SKM-1 (cell line): ENCODE results near the gene LMAN1L.

ENCODE experiments used
- DNase-seq: peaks from one replicate; lab custom pipeline; 2025; ENCODE audit not compliant: unreplicated experiment; lab: John Stamatoyannopoulos, UW

Gene LMAN1L

GRCh38 chr15:74792227-74793016, 20.2 kb upstream of the LMAN1L start:
- DNase-seq: no peak

GRCh38 chr15:74793135-74794028, 19.3 kb upstream of the LMAN1L start:
- no peak for DNase-seq

- no peak for DNase-seq
Observed at GRCh38 chr15:74794248-74794969, 18.2 kb upstream of the LMAN1L start.

- no peak for DNase-seq
Observed at GRCh38 chr15:74794970-74795349, 17.7 kb upstream of the LMAN1L start.

GRCh38 chr15:74795966-74796625, 16.5 kb upstream of the LMAN1L start:
- no peak for DNase-seq

GRCh38 chr15:74798388-74799254, 14.0 kb upstream of the LMAN1L start:
- no peak for DNase-seq

- DNase-seq: no peak
Observed at GRCh38 chr15:74799255-74799855, 13.3 kb upstream of the LMAN1L start.

GRCh38 chr15:74799856-74800558, 12.6 kb upstream of the LMAN1L start:
- peak; percentile 86 for DNase-seq

- peak; percentile 55 for DNase-seq
Observed at GRCh38 chr15:74800559-74801094, 12.0 kb upstream of the LMAN1L start.

GRCh38 chr15:74801311-74801997, 11.2 kb upstream of the LMAN1L start:
- DNase-seq: no peak

GRCh38 chr15:74802290-74802689, 10.3 kb upstream of the LMAN1L start:
- no peak for DNase-seq

GRCh38 chr15:74802862-74803447, 9.7 kb upstream of the LMAN1L start:
- no peak for DNase-seq

- no peak for DNase-seq
Observed at GRCh38 chr15:74804935-74805334, 7.7 kb upstream of the LMAN1L start.

GRCh38 chr15:74807282-74807681, 5.4 kb upstream of the LMAN1L start:
- no peak for DNase-seq

GRCh38 chr15:74808078-74808839, 4.4 kb upstream of the LMAN1L start:
- no peak for DNase-seq

- DNase-seq: no peak
Observed at GRCh38 chr15:74808840-74809229, 3.8 kb upstream of the LMAN1L start.

- DNase-seq: no peak
Observed at GRCh38 chr15:74809242-74809641, 3.4 kb upstream of the LMAN1L start.
